Measurements from ENCODE around the gene LRRC26.

LRRC26 gene

DNA sequence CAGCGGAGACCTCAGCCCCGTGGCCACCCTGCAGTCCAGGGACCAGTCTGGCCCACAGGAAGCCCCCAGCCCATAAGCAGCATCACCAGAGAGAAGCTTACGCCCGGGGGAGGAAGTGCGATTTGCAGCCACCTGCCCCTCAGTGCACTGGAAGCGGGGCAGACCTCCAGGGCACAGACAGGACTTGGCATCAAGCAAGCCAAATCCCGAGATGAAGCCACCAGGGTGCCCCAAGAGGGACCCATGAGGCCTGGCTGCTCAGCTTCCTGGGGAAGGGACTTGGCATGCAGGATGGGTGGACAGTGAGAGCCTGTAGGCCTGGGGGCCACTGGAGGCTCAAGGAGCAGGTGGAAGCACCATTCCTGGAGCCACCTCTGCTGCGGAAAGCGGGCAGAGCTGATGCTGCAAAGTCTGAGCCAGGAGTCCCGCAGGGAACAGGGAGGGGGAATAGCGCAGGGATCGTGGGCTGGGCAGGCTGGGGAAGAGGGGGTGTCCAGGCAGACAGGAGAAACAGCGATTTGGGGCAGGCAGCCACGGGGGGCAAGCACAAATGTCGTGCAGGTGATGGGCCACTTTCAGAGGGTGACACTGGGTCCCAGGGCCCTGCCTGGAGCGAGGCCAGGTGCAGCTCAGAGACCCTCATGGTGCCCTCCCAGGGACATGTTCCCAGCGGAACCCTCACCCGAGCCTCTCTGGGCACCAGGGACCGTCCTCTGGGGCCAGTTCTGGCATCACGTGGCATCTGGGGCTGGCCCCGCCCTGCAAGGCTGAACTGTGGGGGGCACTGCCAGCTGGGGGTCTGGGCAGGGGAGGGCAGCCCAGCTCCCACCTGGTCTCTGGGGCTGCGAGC lies 3.2 kb downstream of the LRRC26 start:
- DNase-seq = no peak

DNA sequence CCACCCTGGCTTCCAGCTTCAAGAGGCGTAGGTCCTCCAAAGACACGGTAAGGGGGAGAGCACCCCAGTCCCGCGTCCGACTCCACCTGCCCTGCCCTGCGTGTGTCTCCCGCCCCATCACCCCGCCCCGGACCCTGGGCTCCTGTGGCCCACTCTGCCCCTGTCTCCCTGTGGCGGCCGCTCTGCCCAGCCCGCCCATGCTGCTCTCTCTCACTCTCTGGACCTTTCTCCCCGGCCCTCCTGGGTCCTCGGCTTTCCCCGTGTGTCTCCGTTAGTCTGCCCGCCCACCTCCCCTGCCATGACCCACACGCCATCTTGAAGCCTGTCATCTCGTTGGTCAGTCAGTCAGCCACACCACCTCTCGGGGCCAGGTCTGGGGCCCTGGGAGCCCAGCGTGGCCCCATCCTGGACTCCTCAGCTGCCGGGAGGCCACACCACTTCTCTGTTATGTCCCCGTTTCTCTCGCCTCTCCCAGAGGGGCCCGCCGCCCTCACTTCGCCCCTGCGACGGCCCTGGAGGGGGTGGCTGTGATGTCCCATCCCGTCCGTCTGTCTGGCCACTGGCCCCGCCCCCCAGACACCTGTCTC lies 4.5 kb downstream of the LRRC26 start:
- no peak for DNase-seq

DNA sequence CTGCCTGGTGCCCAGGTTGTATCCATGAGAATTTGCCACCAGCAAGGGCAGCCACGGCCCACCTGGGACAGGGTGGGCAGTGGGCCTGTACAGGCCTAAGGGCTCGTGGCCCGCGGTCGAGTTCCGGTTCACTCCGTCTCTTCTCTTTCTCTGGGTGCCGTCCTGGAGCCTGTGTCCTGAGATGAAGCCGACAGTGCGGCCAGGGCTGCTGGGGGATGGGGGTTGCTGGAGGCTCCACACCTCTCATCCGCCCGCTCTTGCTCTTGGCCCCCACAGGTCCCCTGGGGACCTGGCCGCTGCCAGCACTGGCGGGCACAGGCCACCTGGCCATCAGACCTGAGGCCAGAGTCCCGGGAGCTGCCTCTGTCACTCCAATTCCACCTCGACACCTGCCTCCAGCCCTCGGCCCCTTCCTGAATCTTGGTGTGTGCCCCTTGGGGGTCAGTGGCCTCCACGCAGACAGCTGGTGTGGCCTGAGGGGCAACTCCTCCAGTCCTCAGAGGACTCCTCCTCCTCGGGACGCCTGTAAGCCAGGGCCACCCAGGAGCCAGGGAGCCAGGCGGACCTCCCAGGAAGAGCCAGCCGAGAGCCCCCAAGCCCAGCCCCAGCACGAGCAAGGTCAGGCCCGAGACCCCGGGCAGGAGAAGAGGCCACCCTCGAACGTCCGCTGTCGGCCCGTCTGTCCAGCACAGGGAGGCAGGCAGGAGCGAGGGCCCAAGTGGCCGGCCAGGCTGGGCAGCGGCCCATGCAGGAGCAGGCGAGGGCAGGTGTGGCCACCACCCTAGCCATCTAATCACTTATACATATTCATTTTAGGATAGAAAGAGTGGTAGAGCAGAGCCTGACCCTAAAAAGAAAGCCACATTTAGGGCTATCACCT lies 5.2 kb downstream of the LRRC26 start:
- no peak for DNase-seq

DNA sequence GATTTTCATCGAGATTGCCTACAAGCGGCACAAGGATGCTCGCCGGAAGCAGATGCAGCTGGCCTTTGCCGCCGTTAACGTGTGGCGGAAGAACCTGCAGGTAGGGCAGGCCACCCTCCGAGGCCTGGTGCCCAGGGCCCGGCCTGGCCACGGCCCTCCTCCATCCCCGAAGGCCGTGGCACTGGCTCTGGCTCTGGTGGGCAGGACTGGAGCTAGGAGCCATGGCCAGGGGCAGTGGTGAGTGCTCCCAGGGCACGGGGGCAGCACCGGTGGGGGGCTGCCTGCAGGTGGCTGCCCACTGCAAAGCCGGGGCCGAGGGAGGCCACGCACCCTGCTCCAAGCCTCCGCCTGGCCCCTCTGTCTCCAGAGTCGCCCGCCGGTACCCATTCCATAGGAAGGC lies 6.0 kb downstream of the LRRC26 start:
- DNase-seq = no peak

DNA sequence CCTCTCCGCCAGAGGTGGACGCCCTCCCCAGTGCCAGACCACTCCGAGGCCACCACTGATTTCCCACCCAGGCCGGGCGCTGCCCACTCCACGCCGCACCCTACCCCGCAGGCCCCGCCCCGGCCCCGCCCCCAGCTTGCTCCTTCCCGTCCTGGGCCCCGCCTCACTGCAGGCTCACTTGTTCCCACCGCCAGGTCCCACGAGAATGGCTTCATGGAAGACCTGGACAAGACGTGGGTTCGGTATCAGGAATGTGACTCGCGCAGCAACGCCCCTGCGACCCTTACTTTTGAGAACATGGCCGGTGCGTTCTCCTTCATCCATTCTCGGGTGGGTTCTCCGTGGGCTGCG lies 6.5 kb downstream of the LRRC26 start:
- DNase-seq = no peak

DNA sequence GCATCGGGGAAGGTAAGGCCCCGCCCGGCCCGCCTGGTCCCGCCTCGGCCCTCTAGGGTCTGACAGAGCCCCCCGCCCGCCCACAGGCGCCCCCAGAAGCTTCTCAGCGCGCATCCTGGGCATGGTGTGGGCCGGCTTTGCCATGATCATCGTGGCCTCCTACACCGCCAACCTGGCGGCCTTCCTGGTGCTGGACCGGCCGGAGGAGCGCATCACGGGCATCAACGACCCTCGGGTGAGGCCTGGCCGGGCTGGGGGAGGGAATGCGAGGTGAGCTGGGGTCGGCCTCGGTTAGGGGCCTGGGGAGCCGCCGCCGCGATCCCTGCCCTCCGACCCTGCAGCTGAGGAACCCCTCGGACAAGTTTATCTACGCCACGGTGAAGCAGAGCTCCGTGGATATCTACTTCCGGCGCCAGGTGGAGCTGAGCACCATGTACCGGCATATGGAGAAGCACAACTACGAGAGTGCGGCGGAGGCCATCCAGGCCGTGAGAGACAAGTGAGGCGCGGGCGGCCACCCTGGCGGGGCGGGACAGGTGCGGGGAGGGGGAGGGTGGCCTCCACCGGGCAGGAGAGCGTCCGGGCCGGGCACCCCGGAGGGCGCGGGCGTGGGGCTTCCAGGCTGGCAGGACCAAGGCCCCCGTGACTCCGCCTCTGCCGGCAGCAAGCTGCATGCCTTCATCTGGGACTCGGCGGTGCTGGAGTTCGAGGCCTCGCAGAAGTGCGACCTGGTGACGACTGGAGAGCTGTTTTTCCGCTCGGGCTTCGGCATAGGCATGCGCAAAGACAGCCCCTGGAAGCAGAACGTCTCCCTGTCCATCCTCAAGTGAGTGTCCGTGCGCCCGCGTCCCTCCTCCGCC lies 7.1 kb downstream of the LRRC26 start:
- no peak for DNase-seq

DNA sequence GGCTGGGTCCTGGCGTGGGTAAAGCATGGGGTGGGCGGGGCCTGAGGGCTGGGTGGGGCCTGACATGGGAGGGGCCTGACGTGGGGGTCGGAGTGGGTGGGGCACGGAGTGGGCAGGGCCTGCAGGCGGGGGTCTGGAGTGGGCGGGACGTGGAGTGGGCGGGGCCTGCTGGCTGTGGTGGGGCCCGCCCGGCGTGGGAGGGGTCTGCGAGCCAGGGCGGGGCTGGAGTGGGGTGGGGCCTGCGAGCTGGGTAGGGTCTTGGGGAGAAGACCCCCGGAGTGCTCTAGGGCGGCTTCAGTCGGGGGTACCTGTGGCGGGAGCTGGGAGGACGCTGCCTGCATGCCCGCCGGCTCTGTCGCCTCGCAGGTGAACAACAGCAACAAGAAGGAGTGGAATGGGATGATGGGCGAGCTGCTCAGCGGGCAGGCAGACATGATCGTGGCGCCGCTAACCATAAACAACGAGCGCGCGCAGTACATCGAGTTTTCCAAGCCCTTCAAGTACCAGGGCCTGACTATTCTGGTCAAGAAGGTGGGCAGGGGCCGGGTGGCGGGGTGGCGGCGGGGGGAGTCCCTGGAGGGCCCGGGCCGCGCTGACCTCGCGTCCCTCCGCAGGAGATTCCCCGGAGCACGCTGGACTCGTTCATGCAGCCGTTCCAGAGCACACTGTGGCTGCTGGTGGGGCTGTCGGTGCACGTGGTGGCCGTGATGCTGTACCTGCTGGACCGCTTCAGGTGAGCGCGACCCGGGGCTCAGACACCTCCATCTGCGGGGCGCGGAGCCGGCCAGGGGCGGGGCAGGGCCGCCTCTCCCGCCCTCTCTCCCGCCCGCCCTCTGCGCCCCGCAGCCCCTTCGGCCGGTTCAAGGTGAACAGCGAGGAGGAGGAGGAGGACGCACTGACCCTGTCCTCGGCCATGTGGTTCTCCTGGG lies 8.0 kb downstream of the LRRC26 start:
- no peak for DNase-seq

DNA sequence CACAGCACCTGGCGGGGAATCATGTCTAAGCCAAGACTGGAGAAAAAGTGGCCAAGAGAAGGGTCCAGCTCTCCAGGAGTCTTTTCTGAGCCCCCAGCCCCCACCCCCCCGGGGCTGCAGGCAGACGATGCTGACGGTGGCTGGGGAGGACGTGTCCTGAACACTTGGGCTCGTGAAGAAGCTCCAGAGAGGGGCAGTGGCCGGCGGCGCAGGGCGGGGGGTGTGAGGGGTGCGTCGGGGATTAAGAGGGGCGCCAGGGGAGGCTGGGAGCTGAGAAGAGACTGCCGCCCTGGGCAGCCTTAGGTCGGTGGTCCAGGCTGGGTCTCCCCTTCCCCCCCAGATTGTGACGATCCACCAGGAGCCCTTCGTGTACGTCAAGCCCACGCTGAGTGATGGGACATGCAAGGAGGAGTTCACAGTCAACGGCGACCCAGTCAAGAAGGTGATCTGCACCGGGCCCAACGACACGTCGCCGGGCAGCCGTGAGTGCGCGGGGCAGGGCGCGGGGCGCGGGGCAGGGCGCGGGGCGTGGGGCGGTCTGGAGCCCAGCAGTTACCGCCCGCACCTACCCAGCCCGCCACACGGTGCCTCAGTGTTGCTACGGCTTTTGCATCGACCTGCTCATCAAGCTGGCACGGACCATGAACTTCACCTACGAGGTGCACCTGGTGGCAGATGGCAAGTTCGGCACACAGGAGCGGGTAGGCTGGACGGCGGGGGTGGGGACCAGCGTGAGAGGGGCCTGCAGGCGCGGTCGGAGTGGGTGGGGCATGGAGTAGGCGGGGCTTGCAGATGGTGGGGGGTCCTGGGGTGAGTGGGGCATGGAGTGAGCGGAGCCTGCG lies 8.9 kb downstream of the LRRC26 start:
- DNase-seq = no peak

DNA sequence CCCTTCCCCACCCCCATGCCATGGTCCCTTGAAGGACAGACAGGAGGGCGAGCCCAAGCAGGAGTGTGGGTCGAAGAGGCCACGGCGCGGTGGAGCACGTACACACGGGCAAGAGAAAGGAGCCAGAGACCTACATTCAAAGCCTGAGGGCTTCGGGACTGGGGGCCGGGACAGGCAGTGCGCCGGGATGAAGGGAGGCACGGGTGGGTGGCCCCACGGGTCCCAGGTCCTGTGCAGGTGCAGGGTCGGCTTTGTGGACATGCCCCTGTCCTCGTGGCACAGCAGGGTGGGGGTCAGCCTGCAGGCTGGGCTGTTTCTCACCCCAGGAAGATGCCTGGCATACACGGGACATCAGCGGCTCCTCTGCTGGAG lies 9.8 kb downstream of the LRRC26 start:
- no peak for DNase-seq

DNA sequence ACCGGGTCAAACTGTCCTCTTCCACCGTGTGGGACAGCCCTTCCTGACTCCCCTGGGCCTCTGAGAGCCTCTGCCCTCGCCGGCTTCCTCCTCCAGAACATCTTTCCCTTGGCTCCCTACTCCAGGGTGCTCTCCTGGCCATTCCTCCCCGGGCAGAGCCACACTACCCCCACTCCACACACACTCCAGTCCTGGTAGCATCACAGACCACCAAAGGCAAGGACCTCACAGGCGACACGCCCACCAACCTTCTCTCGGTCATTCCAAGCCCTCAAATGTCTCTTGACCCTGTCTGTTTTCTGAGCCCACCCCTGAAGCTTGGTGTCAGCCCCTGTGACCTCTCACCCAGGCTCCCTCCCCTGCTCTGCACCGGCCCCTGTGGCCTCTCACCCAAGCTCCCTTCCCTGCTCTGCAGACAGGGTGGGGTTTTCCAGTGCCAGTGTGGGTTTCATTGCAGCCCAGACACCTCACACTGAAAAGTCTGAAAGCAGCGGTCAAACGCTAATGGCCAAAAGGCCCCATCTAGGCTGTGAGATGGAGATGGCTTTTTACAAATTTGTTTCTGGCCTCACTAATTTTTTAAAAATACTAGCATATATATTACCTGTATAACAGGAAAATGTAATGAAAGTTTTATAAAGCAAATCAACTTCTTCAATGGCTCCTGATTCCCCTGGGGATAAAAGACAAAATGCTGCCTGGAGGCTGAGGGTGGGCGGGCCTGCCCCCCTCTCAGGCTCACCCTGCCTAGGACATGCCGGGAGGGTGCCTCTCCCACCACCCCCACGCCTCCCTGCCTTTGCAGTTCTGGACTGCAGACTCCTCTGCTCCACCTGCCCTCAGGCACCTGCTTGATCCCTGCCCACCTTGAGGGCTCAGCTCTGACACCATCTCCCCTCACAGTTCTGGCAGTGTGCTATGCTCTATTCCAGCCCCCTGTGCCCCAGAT lies 10.5 kb downstream of the LRRC26 start:
- no peak for DNase-seq

DNA sequence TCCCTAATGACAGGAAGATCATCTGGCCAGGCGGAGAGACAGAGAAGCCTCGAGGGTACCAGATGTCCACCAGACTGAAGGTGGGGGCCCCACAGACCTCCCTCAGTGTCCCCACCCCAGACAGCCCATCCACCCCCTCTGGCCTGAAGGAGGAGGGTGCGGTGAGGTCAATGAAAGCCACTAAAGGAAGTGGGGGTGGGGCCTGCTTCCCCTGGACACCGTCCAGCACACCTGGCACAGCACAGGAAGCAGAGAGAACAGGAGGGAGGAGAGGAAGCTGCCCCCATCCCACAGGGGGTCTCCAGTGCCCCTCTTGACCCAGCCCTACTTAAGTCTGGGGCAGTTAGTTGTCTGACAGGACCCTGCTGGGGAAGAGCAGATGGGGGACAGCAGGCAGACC lies 11.2 kb downstream of the LRRC26 start:
- DNase-seq = no peak

DNA sequence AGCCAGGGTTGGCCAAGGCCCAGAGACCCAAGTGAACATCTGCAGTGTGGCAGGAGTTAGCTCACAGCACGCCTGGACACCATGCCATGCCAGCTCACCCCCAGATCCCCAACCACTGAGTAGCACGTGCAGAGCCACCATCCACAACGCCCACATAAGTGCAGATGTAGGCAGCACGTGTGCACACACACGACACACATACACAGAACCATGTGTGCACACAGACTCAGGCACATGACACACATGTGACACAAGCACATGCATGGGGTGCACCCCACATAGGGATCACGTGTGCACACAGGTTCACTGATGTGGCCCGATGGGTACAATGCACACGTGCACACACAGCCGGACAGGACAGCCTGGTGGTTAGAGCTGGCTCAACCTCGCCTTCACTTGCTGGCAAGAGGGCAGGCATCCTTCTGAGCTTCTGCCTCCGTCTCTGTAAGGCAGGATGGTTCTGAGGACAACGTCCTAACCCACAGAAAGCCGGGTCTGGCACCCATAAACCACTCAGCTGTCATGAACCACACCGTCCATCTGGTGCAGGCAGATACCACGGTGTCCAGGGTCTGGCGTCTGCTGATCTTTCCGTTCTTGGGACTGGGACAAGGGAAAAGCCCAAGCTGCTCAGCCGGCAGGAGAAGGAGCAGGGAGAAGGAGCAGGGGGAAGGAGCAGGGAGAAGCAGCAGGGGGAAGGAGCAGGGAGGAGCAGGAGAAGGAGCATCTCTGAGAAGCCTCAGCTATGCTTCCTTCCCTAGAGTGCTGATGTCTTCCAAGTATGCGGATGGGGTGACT lies 12.0 kb downstream of the LRRC26 start:
- DNase-seq = no peak

DNA sequence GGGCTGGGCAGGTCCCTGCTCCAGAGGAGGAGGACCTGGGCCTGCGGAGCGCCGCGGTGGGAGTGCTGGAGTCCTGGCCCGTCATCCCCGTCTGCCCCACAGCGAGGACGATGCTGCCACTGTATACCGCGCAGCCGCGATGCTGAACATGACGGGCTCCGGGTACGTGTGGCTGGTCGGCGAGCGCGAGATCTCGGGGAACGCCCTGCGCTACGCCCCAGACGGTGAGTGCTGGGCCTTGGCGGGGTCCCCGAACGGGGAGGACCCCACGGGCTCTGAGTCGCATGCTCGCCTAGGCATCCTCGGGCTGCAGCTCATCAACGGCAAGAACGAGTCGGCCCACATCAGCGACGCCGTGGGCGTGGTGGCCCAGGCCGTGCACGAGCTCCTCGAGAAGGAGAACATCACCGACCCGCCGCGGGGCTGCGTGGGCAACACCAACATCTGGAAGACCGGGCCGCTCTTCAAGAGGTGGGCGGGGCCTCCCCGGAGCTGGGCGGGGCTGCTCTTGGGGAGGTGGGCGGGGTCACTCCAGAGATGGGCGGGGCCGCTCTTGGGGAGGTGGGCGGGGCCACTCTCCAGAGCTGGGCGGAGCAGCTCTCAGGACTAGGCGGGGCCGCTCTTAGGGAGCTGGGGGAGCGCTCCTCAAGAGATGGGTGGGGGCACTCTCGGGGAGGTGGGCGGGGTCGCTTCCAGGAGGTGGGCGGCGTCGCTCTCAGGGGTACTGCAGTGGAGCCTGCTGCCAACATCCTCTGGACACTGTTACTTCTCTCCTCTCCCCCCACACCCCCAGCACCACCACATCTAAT lies 13.1 kb downstream of the LRRC26 start:
- DNase-seq = no peak

DNA sequence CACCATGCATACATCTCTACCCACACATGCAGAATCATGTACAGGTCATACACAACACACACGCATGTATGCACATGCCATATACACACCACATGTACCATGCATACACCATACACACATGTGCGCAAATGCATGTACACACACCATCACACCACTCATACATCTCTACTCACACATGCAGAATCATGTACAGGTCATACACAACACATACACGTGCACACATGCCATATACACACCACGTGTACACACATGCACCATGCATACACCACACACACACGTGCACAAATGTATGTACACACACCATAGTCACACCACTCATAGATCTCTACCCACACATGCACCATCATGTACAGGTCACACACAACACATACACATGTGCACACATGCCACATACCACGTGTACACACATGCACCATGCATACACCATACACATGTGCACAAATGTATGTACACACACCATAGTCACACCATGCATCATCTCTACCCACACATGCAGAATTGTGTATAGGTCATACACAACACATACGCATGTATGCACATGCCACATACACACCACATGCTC lies 16.9 kb downstream of the LRRC26 start:
- DNase-seq = no peak

DNA sequence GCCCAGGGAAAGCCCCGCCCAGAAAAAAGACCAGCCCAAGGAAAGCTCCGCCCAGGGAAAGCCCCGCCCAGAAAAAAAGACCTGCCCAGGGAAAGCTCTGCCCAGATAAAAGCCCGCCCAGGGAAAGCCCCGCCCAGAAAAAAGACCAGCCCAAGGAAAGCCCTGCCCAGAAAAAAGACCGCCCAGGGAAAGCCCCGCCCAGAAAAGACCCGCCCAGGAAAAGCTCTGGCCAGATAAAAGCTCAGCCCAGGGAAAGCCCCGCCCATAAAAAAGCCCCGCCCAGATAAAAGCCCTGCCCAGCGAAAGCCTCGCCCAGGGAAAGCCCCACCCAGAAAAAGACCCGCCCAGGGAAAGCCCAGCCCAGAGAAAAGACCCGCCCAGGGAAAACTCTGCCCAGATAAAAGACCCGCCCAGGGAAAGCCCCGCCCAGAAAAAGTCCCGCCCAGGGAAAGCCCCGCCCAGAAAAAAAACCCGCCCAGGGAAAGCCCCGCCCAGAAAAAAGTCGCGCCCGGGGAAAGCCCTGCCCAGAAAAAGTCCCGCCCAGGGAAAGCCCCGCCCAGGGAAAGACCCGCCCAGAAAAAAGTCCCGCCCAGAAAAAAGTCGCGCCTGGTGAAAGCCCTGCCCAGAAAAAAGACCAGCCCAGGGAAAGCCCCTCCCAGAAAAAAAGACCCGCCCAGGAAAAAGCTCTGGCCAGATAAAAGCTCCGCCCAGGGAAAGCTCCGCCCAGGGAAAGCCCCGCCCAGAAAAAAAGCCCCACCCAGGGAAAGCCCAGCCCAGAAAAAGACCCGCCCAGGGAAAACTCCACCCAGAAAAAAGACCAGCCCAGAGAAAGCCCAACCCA lies 19.0 kb downstream of the LRRC26 start:
- no peak for DNase-seq

DNA sequence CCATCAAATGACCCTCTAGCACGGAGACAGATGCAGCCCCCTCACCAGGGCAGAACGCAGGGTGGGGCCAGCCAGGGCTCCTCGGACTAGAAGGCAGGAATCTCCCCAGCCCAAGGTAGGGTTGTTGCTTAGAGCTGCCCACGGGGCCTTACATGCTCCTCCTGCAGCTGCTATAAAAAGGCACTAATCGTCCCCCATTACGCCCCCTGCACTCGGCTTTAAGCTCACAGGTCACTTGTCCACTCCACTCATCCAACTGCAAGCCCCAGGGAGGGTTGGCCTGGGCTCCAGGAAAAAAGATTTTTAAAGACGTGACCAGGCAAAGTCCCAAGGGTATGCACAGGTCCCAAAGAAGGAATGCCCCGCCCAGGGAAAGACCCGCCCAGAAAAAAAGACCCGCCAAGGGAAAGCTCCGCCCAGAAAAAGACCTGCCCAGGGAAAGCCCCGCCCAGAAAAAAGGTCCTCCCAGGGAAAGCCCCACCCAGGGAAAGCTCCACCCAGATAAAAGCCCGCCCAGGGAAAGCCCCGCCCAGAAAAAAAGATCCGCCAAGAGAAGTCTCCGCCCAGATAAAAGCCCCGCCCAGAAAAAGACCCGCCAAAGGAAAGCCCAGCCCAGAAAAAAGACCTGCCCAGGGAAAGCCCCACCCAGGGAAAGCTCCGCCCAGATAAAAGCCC lies 19.8 kb downstream of the LRRC26 start:
- no peak for DNase-seq

All from GOT3 (cell line).